NCI-H2107 (cell line): Measurements from ENCODE around the gene OSBPL10.
"Not testable (repeated sequence)": the region's sequence is repeated elsewhere in the genome, so short reads cannot be mapped to it uniquely, and the experiment has no call there.

ENCODE experiments used
- DNase-seq: peaks from one replicate; lab custom pipeline; 2025; lab: John Stamatoyannopoulos, UW

Gene OSBPL10

DNA sequence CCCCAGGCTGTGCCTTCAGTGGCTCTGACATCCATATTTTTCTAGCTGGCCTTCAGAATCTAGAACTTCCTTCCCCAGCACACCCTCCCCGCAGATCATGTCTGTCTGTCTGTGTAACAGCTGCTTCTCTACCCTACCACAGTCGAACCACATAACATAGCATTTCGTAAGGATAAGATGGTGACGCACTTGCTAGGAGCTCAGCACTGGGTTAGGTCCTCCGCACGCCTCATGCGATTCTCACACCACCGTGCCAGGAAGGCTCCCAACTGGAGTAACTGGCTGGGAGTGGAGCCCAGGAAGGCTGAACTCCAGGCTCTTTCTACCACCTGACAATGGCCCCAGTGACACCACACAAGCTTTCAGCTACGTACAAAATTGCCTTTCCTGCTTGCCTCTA lies 279.8 kb downstream of the OSBPL10 start:
- no peak for DNase-seq

DNA sequence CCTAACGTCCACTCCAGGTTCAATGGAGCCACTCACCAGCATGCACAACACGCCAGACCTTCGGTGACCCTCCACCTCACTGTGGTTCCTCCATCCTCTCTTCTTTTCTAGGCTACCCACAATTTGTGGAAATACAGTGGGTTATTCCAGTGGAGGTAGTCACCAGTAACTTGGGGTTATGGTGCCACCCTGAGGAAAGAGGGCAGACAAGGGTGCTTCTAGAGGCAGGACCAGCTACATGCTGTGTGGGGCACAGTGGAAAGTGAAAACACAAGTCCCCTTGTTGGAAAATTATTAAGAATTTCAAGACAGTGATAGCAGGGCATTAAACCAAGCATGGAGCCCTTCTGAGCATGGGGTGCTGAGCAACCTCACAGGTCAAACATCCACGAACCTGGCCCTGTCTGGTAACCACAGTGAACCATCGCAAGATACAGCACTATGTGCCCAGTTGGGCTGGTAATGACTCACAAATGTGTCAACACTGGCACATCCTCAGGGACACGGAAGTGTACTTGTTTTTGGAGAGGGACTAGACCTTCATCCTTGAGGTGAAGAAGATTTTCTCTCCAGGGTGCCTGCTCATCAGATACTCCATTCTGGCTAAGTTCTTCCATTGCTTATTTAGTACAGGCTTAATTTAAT lies 281.6 kb downstream of the OSBPL10 start:
- DNase-seq, result no peak

DNA sequence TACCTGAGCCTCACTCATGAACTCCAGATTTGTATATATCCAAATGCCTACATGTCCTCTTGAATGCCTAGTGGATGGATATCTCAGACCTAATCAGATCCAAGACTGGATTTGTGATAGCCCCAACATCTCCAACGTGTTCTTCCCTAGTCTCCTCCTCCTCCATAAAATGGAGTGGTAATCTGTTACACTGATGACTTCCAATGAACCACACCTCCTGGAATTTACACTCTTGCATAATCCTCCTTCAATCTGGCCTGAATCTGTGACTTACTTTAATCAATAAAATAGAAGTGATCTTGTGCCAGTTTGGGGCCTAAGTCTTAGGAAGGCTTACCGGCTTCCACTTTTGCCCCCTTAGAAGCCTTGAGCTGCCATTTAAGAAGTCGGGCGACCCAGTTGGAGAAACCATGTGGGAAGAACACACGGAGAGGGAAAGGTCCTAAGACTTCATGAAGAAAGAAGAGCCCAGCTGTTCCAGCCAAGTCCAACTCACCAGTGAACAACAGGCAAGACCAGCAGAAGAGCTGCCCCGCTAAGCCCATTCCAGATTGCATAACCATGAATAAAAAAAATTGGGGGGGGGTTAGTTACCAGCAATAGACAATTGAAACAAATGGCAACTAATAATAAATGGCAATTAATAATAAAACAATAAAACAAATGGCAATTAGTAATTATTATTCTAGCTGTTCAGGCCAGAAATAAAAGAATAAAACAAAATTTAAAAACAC lies 284.1 kb downstream of the OSBPL10 start:
- DNase-seq, result no peak

DNA sequence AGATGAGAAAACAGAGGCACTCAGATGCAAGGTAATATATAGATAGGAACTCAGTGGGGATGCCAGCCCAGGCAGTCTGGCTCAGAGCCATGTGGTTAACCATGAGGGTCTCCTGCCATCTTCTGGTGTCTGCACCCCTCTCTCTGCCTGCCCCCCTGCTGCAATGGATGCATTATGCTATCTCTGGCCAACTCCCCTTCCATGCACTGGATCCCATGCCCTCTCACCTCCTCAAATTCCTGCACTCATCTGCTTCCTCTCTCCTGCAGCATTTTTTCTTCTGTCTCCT lies 285.1 kb downstream of the OSBPL10 start:
- DNase-seq, result no peak

DNA sequence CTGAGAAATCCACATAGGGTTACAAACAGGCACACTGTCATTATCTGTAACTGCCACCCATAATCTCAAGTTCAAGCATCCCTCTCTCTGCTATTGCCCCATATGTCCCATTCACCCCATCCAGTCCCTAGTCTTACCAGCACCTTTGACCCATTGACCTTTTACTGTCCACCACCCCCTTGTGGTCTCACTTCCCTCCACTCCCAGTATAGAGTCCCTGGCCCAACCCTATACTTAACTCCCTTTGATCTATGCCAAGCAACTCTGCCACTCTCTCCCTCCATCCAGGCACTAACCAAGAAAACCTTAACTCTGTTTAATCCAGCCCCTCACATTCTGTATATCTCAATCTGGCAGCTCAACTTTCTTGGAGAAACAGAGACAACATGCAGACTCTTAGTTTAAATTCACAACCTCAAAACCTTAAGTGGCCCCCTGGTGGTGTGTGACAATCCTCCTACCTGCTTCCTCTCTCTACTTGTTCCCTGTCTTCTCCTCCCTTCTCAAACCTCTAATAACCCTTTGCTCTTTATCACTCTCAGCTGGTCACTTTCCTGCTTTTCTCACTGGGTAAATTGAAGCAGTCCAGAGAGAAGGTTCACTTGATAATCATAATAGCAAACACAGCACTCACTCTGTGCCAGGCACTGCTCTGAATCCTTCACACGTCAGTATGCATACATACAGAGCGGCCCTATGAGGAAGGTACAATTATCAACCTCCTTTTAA lies 285.6 kb downstream of the OSBPL10 start:
- DNase-seq, result no peak

DNA sequence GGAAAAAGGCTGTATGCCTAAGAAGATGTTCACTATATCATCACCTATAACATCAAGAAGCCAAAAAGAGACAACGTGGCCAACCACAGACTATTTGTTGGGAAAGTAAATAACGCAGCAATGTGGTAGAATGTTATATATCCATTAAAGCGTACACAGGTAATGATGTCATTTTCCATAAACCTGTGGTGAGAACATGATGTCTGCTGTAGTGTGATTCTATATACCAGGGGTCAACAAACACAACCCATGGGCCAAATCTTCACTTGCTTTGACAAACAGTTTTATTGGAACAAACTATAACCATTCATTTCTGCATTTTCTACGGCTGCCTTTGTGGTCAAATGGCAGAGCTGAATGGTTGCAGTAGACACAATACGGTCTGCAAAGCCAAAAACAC lies 287.7 kb downstream of the OSBPL10 start:
- DNase-seq, result no peak

DNA sequence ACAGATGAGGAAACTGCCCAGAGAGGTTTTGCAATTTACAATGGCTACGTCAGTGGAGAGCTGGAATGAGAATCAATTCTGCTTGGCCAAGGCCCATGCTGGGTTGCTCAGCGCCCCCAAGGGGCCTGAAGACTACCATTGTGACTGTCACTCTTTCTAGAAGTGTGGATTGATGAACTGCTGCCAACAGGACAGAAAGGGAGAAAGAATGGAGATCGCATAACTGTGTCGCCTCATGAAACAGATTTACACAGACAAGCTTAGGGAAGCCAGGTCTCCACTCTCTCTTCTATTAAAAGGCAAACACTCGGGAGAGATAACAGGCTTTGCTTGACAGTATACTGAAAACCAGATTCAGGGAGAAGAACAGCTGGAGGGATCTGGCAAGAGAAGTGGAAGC lies 288.3 kb downstream of the OSBPL10 start:
- no peak for DNase-seq

DNA sequence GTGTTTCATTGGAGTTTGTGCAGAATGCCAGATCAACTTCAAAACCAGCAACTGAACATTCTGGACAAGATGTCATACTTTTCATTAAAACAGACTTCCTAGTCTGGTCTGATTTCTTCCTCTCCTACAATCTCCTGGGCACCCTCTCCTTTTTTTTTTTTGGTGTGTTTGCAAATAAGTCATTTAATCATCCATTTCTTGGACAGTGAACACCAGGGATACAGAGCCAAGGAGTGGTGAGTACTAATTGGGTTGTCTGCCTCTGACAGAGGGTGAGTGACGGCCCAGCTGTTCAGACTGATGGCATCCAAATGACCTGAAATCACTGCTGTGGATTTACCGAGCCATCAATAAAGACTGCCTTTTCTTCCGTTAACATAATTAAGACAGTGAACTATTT lies 290.3 kb downstream of the OSBPL10 start:
- no peak for DNase-seq

DNA sequence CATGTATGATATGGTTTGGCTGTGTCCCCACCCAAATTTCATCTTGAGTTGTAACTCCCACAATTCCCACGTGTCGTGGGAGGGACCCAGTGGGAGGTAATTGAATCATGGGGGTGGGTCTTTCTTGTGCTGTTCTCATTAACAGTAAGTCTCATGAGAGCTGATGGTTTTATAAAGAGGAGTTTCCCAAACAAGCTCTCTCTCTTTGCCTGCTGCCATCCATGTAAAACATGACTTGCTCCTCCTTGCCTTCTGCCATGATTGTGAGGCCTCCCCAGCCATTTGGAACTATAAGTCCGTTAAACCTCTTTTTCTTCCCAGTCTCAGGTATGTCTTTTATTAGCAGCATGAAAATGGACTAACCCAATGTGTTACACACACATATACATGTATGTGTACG lies 291.5 kb downstream of the OSBPL10 start:
- not testable (repeated sequence) for DNase-seq

DNA sequence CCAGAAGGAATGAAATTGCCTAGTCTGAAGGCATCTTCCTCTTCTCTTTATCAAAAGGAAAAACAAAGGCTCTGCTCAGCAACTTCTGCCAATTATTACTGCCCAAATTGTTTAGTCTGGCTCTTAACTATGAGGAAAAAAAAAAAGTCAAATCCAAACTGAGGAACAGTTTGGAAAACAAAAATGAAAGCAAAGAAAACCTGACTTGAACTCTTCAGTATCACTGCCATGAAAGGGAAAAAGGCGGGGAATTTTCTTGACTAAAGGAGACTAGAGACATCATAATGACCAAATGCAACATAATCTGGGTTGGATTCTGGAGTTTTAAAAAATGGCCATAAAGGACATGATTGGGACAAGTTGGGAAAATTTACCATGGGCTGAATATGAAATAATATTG lies 292.1 kb downstream of the OSBPL10 start:
- no peak for DNase-seq

DNA sequence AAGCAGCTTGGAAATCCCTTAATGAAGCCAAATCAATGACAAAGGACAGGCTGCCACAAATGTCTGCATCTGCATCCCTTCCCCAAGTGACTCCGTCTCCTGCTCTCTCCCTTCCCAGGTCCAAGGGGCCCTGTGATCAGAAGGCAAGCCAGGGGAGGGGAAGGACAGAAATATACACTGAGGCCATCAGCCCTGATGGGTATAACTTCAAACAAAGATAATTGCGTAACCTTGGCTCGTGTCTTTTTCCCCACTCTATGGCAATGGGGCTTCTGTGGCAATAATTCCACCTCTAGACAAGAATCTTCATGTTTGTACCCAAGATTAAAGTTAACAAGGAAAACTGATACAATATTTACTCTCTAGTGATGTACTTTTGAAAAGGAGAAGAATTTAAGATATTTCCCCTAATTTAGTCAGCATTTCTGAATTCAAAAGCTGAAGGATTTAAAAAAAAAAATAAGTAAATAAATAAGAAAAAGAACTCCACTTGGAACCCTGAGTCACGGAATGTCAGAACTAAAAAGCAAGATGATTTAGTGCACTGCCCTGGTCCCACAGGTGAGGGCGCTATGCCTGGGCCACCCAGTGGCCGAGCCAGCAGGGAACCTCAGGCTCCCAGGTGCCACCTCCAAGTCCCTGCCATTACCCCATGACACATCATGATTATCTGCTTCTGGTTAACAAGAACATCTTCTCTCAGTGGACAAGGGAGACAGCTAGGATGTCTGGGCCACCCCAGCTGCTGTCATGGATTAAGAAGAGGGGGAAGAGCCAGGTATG lies 293.9 kb downstream of the OSBPL10 start:
- DNase-seq, result no peak

DNA sequence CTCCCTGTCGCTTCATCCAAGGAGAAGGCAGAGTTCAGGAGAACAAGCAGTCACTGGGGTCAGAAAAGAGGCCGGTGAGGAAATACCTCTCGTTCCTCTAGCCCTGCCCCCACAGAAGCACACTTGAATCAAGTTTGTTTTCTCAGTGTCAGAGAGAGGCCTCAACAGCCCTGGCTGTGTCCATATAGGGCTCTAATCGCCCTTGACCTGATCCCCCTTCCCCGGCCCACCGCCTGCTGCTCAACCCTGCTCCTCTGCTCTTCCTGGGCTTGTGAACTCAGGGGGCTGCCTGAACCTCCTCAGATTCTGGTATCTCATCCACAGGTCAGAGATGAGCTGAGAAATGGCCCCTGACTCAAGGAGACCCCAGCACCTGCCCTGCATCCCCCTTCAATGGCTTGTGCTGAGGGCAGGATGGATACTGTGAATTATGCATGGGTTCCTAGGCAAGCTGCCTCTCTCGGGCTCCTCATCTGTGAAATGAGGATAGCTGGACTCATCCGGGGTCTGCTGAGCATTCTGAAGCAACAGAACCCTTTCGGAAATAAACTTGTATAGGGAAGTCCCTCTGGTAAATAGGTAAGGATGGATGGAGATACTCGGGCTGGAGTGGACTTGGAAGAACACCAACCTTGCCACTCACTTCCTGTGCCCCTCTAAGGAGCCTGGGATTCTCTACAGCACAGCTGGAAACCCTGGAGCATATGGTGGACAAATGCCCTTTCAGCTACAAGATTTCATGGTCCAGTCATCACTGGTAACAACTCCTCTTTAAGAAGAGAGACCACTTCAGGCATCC lies 300.8 kb downstream of the OSBPL10 start:
- no peak for DNase-seq

DNA sequence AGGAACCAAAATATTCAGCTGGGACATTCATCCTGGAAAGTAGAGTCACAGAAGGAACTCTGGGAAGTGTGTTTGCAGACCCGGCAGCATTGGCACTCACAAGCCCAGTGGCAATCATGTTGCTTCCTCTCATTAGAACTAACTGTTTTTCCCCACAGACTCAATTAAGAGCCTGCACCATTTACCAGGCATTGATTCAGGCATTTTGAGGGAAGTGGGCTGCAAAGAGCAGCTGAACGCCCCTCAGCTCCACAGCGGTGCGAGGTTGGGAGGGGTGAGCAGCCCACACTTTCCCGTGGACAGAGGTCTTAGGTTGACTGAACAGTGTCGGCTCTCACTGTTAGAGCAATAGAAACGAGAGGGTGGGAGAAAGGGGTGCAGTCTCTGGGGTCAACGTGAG lies 304.5 kb downstream of the OSBPL10 start:
- DNase-seq, result no peak

DNA sequence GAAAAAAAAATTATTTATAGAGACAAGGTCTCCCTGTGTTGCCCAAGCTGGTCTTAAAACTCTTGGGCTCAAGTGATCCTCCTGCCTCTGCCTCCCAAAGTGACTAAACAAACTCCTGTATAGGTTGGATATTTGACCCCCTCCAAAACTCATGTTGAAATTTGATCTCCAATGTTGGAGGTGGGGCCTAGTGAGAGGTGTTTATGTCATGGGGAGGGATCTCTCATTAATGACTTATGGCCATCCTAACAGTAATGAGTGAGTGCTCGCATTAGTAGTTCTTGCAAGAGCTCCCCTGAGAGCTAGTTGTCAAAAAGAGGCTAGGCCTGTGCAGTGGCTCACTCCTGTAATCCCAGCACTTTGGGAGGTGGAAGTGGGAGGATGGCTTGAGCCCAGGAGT lies 307.1 kb downstream of the OSBPL10 start:
- no peak for DNase-seq

DNA sequence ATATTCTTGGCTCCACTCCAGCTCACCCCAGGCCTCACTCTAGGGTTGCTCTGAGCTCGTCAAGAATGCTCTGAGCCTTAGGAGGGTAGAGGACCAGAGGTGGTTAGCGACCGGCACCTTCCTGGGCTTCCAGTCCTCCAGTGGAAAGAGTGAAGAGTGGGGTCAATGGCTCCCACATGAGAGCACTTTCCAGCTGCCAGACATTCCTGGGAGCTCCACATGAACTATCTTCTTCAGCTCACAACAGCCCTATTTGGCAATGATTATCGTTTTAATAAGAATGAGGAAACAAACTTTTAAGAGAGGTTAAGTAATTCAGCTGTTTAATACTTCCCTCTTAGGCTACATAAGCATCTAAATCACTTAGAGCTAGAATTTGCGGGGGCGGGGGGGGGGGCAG lies 309.1 kb downstream of the OSBPL10 start:
- DNase-seq, result no peak

DNA sequence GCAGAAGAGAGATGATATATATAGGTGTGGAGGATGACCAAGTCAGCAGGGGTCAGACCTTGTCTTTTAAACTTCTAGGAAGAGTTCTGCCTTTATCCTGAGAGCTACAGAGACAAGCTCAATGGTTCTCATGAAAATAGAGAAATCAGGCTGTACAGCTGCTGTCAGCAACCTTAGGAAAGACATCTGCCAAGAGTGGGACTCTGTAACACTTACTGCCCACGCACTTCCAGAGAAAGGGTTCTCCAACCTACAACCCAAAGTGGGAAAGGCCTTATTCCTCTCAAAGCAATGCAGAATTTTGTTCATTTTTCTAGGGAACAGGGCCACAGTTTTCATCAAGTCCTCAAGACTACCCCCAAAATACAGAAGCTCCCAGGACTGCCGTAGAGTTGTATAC lies 309.6 kb downstream of the OSBPL10 start:
- DNase-seq, result no peak

DNA sequence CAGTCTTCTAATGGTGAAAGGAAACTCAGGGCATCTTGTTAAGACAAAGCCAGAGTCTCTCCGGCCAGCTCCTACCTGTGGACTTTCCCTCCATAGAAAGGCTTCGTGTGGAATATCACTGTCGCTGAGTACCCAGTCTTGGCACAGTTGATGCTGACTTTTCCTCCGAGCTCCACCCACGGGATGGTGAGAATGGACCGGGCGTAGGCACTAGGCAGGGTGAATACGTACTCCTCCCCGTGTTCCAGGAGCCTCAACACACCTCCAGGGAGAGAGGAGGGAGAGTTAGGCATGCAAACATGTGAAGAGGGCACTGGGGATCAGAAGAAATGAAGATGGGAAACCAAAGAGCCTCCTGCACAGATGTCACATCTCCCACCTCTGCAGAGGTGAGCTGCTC lies 310.3 kb downstream of the OSBPL10 start:
- DNase-seq, result no peak

DNA sequence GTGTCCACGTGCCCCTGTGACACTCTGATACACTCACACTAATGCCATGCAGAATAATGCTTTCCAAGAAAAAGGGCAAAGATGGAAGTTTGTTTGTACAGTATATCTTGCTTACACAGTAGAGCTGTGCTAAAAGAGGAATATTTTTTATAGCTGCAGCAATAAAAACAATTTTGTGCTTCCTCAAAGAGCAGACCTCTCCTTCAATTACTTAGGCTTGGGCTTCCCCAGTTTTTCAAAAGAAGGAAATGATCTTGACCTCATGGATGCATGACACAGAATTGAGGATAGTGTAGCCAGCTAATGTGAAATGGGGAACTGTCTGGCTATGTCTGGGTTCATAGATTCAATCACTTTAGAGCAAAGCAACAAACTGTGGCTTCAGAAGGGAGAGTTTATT lies 310.9 kb downstream of the OSBPL10 start:
- DNase-seq, result no peak

DNA sequence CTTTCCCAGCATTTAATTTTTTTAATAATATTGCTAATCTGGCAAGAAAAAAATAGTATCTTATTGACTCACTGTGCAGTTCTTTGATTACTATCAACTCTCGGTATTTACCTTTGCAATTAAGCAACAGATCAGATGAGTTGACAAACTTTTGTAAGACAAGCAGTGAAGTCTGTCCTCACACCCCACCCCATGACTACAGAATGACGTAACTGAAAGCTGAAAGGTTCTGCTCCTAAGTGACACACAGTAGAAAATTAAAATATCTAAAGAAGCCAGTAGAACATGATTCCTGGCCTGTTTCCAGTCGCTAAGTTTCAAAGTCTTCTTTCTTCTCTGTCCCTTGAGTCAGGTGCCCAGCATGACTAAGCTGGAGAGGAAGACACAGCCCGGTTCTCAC lies 312.8 kb downstream of the OSBPL10 start:
- DNase-seq, result no peak

DNA sequence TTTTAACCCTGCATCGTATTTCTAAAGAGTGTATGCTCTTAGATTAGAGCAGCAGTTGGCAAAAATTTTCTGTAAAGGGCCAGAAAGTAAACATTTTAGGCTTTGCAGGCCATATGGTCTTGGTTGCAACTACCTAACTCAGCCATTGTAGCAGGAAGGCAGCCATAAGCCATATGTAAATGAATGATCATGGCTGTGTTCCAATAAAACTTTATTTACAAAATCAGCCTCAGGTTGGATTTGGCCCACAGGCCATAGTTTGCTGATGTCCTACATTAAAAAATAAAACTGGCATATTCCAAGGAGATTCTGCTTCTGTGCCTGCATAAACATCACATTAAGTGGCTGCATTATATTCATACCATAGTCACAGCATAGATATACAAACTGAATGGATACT lies 313.5 kb downstream of the OSBPL10 start:
- no peak for DNase-seq

DNA sequence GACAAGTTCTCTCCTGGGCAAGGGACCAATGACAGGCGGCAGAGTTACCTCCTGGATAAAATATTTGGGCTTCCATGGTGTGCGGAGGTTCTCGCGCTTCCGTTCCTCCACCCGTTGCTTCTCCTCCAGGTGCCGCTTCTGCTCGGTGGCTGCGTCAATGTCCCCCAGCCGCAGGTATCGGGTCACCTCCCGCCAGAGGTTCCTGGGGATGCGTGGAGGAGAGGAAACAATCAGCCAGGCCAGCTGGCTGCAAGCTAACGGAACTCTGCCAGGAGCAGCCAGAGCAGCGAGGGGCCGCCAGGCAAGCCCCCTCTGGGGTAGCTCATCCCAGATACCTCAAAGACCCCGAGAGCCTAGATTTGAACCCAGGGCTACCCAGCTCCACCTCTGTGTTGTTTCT lies 317.0 kb downstream of the OSBPL10 start:
- DNase-seq, result no peak
